HEK293T (cell line): ENCODE data around the gene RBM17.

Experiments used
- CTCF ChIA-PET: fragments of 350-600 bp; formaldehyde crosslinking; extraction: SDS; loops from one replicate; lab custom pipeline; 2021; ENCODE audit warnings: antibody characterized with exemption, inconsistent platforms; lab: Yijun Ruan, JAX
- POLR2A ChIA-PET: fragments of 350-600 bp; formaldehyde crosslinking; extraction: SDS; loops from one replicate; lab custom pipeline; 2020; ENCODE audit warnings: antibody characterized with exemption, inconsistent platforms; lab: Yijun Ruan, JAX
- DNase-seq: peaks from one replicate; pipeline ENCODE4 v3.0.0; 2012; ENCODE audit warnings: mixed read lengths; ENCODE audit errors: extremely low spot score
- ARNT ChIP-seq: fragments of 450-650 bp; IDR thresholded peaks from 2 replicates; pipeline ENCODE4 v1.6.1; 2017; ENCODE audit warnings: mild to moderate bottlenecking
- BHLHE40 ChIP-seq: fragments of 450-650 bp; IDR thresholded peaks from 2 replicates; pipeline ENCODE4 v1.6.1; 2016; ENCODE audit warnings: mild to moderate bottlenecking, moderate library complexity, borderline replicate concordance
- CTBP1 ChIP-seq: fragments of 450-650 bp; IDR thresholded peaks from 2 replicates; pipeline ENCODE4 v1.6.1; 2016; ENCODE audit warnings: borderline replicate concordance
- ELF4 ChIP-seq: fragments of 450-650 bp; IDR thresholded peaks from 2 replicates; pipeline ENCODE4 v1.6.1; 2017; ENCODE audit warnings: antibody characterized with exemption
- FOXA1 ChIP-seq: fragments of 450-650 bp; IDR thresholded peaks from 2 replicates; pipeline ENCODE4 v1.6.1; 2016; ENCODE audit warnings: mild to moderate bottlenecking
- FOXK2 ChIP-seq: fragments of 450-650 bp; IDR thresholded peaks from 2 replicates; pipeline ENCODE4 v1.6.1; 2016; ENCODE audit warnings: mild to moderate bottlenecking
- FOXM1 ChIP-seq: fragments of 450-650 bp; IDR thresholded peaks from 2 replicates; pipeline ENCODE4 v1.6.1; 2017; ENCODE audit warnings: mild to moderate bottlenecking, borderline replicate concordance
- HDGF ChIP-seq: fragments of 450-650 bp; IDR thresholded peaks from 2 replicates; pipeline ENCODE4 v1.6.1; 2017; ENCODE audit warnings: antibody characterized with exemption, borderline replicate concordance
- L3MBTL2 ChIP-seq: fragments of 450-650 bp; conservative IDR thresholded peaks from 2 replicates; pipeline ENCODE4 v1.6.1; 2016; ENCODE audit warnings: mild to moderate bottlenecking
- LEF1 ChIP-seq: fragments of 450-650 bp; IDR thresholded peaks from 2 replicates; pipeline ENCODE4 v1.6.1; 2017; ENCODE audit warnings: mild to moderate bottlenecking, borderline replicate concordance
- NFRKB ChIP-seq: fragments of 450-650 bp; IDR thresholded peaks from 2 replicates; pipeline ENCODE4 v1.6.1; 2016; ENCODE audit warnings: mild to moderate bottlenecking, moderate library complexity
- PKNOX1 ChIP-seq: fragments of 450-650 bp; IDR thresholded peaks from 2 replicates; pipeline ENCODE4 v1.6.1; 2016
- SP1 ChIP-seq: fragments of 450-650 bp; IDR thresholded peaks from 2 replicates; pipeline ENCODE4 v1.6.1; 2017
- SUZ12 ChIP-seq: fragments of 450-650 bp; IDR thresholded peaks from 2 replicates; pipeline ENCODE4 v1.6.1; 2016; ENCODE audit warnings: mild to moderate bottlenecking
- TARDBP ChIP-seq: fragments of 450-650 bp; IDR thresholded peaks from 2 replicates; pipeline ENCODE4 v1.6.1; 2016
- ZNF384 ChIP-seq: fragments of 450-650 bp; IDR thresholded peaks from 2 replicates; pipeline ENCODE4 v1.6.1; 2016

The RBM17 gene

GRCh38 chr10:6136215-6137201 is 47.7 kb downstream of the RBM17 start:
- CTCF ChIA-PET, result interaction anchor here (0.6 to 1.6 kb wide), 11 partner anchors 8 to 269 kb away, joined by 3 to 7 read pairs (median 4); partner anchors contain the start of gene PFKFB3
- DNase-seq, result no peak
- no peak for TF ChIP-seq ELF4
- TF ChIP-seq NFRKB, result no peak
- TF ChIP-seq SUZ12, result no peak
- no peak for TF ChIP-seq FOXM1
- TF ChIP-seq SP1, result no peak
- no peak for TF ChIP-seq FOXK2
- TF ChIP-seq FOXA1, result no peak
- no peak for TF ChIP-seq CTBP1
- TF ChIP-seq PKNOX1, result no peak
- TF ChIP-seq L3MBTL2, result no peak
- no peak for TF ChIP-seq LEF1
- TF ChIP-seq BHLHE40, result no peak
- no peak for TF ChIP-seq TARDBP
- no peak for TF ChIP-seq ZNF384
- no peak for TF ChIP-seq ARNT
- TF ChIP-seq HDGF, result no peak
- POLR2A ChIA-PET, result interaction anchor here (0.9 kb wide), 1 partner anchor 8 kb away, joined by 4 read pairs; no protein-coding TSS in a partner anchor

GRCh38 chr10:6138456-6138855 is 49.6 kb downstream of the RBM17 start:
- ChIA-PET CTCF (no interaction called here), POLR2A (no interaction called here)
- DNase-seq, result no peak
- TF ChIP-seq NFRKB (no peak), SUZ12 (no peak), L3MBTL2 (no peak), FOXK2 (no peak)

GRCh38 chr10:6139470-6139869 is 50.6 kb downstream of the RBM17 start:
- no peak for DNase-seq
- ChIA-PET POLR2A (no interaction called here), CTCF (no interaction called here)
- TF ChIP-seq PKNOX1, result no peak

- ChIA-PET CTCF (no interaction called here), POLR2A (interaction anchor here (0.5 kb wide), 1 partner anchor 14 kb away, joined by 4 read pairs; no protein-coding TSS in a partner anchor)
- TF ChIP-seq ARNT, result no peak
- TF ChIP-seq SUZ12, result no peak
- TF ChIP-seq FOXK2, result no peak
- TF ChIP-seq SP1, result no peak
- no peak for TF ChIP-seq TARDBP
- TF ChIP-seq NFRKB, result no peak
- no peak for TF ChIP-seq PKNOX1
- no peak for TF ChIP-seq FOXA1
- no peak for TF ChIP-seq BHLHE40
- TF ChIP-seq HDGF, result no peak
- no peak for TF ChIP-seq CTBP1
- TF ChIP-seq LEF1, result no peak
- TF ChIP-seq FOXM1, result no peak
- no peak for TF ChIP-seq ZNF384
- DNase-seq, result no peak
Measured at GRCh38 chr10:6140141-6140841, 51.5 kb downstream of the RBM17 start.

- ChIA-PET CTCF (no interaction called here), POLR2A (no interaction called here)
- TF ChIP-seq ZNF384 (no peak), CTBP1 (no peak), SUZ12 (no peak), TARDBP (no peak), LEF1 (no peak), L3MBTL2 (no peak), FOXA1 (no peak), FOXM1 (no peak), ARNT (no peak), FOXK2 (no peak), NFRKB (no peak), PKNOX1 (no peak), HDGF (no peak), SP1 (no peak), BHLHE40 (no peak), ELF4 (no peak)
Measured at GRCh38 chr10:6140965-6141295, 52.1 kb downstream of the RBM17 start.

More at GRCh38 chr10:6140965-6141295, 52.1 kb downstream of the RBM17 start:
- DNase-seq, result no peak
